HCT116 (cell line): ENCODE measurements around the gene SLC6A2. TPM values are rescaled to one million over a fixed set of nuclear protein-coding genes. Genes with fewer than 3 reads are reported as not detected.

Source experiments
- ATAC-seq: fragments of 200-7000 bp; cut with Tn5 transposase; 2 replicates; pipeline ENCODE4 v1.9.1; 2020; ENCODE audit warnings: mild to moderate bottlenecking, moderate library complexity
- BruUV-seq: library from RNA; stranded (reverse); fragments of 400-500 nt; replicated peaks from 2 replicates; lab custom pipeline; 2021; lab: Mats Ljungman, UMichigan
- CTCF ChIA-PET: fragments of 300-600 bp; sonication (Branson Sonifier 250); formaldehyde crosslinking; loops from one replicate; lab custom pipeline; 2021; ENCODE audit warnings: antibody characterized with exemption; lab: Charles Lee
- POLR2A ChIA-PET: fragments of 300-600, 350-600 bp; sonication (Branson Sonifier 250); formaldehyde crosslinking; loops from one replicate; lab custom pipeline; 2021; ENCODE audit warnings: antibody characterized with exemption; lab: Charles Lee
- RAD21 ChIA-PET, 2 experiments: fragments of 300-600 bp; sonication (Branson Sonifier 250); formaldehyde crosslinking; loops; one replicate each; lab custom pipeline; 2023; ENCODE audit warnings: low total read pairs in 2 of 2; ENCODE audit not compliant: uncharacterized antibody in 2 of 2, unreplicated experiment in 2 of 2, low non-redundant PET in 1 of 2; lab: Charles Lee
- DNase-seq: peaks from one replicate; pipeline ENCODE4 v3.0.0-alpha.2; 2010; ENCODE audit warnings: low read depth, low spot score
- H2AFZ ChIP-seq: fragments of 200-600 bp; shearing (Covaris generic), sonication (generic); 2 replicates; pipeline ENCODE4 v1.6.1; 2017; ENCODE audit warnings: low read depth, mixed run types, mixed read lengths, antibody characterized with exemption, low read length; ENCODE audit not compliant: poor library complexity, severe bottlenecking
- H3K27ac ChIP-seq: 2 replicates; pipeline ENCODE4 v1.5.1; 2012; ENCODE audit warnings: low read depth, low read length
- H3K27me3 ChIP-seq: fragments of 200-600 bp; sonication (generic); 2 replicates; pipeline ENCODE4 v1.6.1; 2016; ENCODE audit warnings: mixed run types, low read length, mixed read lengths; ENCODE audit not compliant: insufficient read depth
- H3K36me3 ChIP-seq, 2 experiments: fragments of 200-500 bp in 1 of 2; fragments of 200-600 bp in 1 of 2; sonication (Bioruptor generic) in 1 of 2; sonication (generic) in 1 of 2; 2 replicates each; pipeline versions ENCODE4 v1.5.1 to v1.6.1; 2014 to 2016; ENCODE audit warnings: low read length in 2 of 2, inconsistent platforms in 1 of 2, mixed read lengths in 1 of 2, mixed run types in 1 of 2; ENCODE audit not compliant: insufficient read depth in 2 of 2, control insufficient read depth in 1 of 2
- H3K4me1 ChIP-seq, 2 experiments: fragments of 200-600 bp in 1 of 2; sonication (generic) in 1 of 2; 2 replicates each; pipeline versions ENCODE4 v1.5.1 to v1.6.1; 2012 to 2017; ENCODE audit warnings: low read length in 2 of 2, inconsistent platforms in 1 of 2, mild to moderate bottlenecking in 1 of 2, mixed read lengths in 1 of 2, mixed run types in 1 of 2, moderate library complexity in 1 of 2; ENCODE audit not compliant: insufficient read depth in 2 of 2, control insufficient read depth in 1 of 2
- H3K4me2 ChIP-seq: fragments of 200-600 bp; sonication (generic); 2 replicates; pipeline ENCODE4 v1.6.1; 2017; ENCODE audit warnings: mixed run types, low read length, mixed read lengths
- H3K4me3 ChIP-seq, 2 experiments: fragments of 200-600 bp in 1 of 2; sonication (generic) in 1 of 2; replicated peaks in 1 of 2; 2 replicates each; pipeline ENCODE4 v1.5.1; 2011 to 2016; ENCODE audit warnings: low read length in 2 of 2, control low read depth in 1 of 2, low read depth in 1 of 2, mild to moderate bottlenecking in 1 of 2, mixed read lengths in 1 of 2, mixed run types in 1 of 2
- H3K79me2 ChIP-seq: fragments of 200-600 bp; sonication (generic); 2 replicates; pipeline ENCODE4 v1.6.1; 2017; ENCODE audit warnings: mild to moderate bottlenecking, mixed run types, low read length, moderate library complexity, mixed read lengths; ENCODE audit not compliant: insufficient read depth
- H3K9ac ChIP-seq: fragments of 200-600 bp; sonication (generic); 2 replicates; pipeline ENCODE4 v1.6.1; 2016; ENCODE audit warnings: low read length, mixed read lengths
- H3K9me2 ChIP-seq: fragments of 200-600 bp; sonication (generic), shearing (Covaris generic); 2 replicates; pipeline ENCODE4 v1.6.1; 2017; ENCODE audit warnings: mixed run types, mild to moderate bottlenecking, moderate library complexity; ENCODE audit not compliant: insufficient read depth
- H3K9me3 ChIP-seq, 2 experiments: fragments of 200-500 bp in 1 of 2; fragments of 200-600 bp in 1 of 2; sonication (Bioruptor generic) in 1 of 2; sonication (generic) in 1 of 2; 2 replicates each; pipeline ENCODE4 v1.6.1; 2014 to 2017; ENCODE audit warnings: low read length in 2 of 2, mixed read lengths in 2 of 2, inconsistent platforms in 1 of 2, low read depth in 1 of 2, mild to moderate bottlenecking in 1 of 2, mixed run types in 1 of 2, moderate library complexity in 1 of 2; ENCODE audit not compliant: control insufficient read depth in 1 of 2, insufficient read depth in 1 of 2
- H4K20me1 ChIP-seq: fragments of 200-600 bp; sonication (generic), shearing (Covaris generic); 2 replicates; pipeline ENCODE4 v1.6.1; 2017; ENCODE audit warnings: mixed run types, mild to moderate bottlenecking, moderate library complexity; ENCODE audit not compliant: insufficient read depth
- CBX3 ChIP-seq: IDR thresholded peaks from 2 replicates; pipeline ENCODE4 v1.6.1; 2012; ENCODE audit warnings: low read depth
- EGR1 ChIP-seq: IDR thresholded peaks from 2 replicates; pipeline ENCODE4 v1.6.1; 2012; ENCODE audit warnings: low read depth
- ELF1 ChIP-seq: IDR thresholded peaks from 2 replicates; pipeline ENCODE4 v1.6.1; 2012; ENCODE audit warnings: low read depth, borderline replicate concordance
- EZH2phosphoT487 ChIP-seq: fragments of 200-600 bp; IDR thresholded peaks from 2 replicates; pipeline ENCODE4 v1.6.1; 2018; ENCODE audit warnings: antibody characterized with exemption, borderline replicate concordance
- JUND ChIP-seq: IDR thresholded peaks from 2 replicates; pipeline ENCODE4 v1.6.1; 2012
- MAX ChIP-seq: IDR thresholded peaks from 2 replicates; pipeline ENCODE4 v1.6.1; 2012
- POLR2A ChIP-seq: IDR thresholded peaks from 2 replicates; pipeline ENCODE4 v1.7.0; 2011; ENCODE audit warnings: borderline replicate concordance; ENCODE audit not compliant: insufficient read depth, insufficient read length; ENCODE audit errors: extremely low read depth
- POLR2AphosphoS5 ChIP-seq: IDR thresholded peaks from 2 replicates; pipeline ENCODE4 v1.6.1; 2011; ENCODE audit warnings: mild to moderate bottlenecking, low read depth, low read length, moderate library complexity
- RAD21 ChIP-seq: IDR thresholded peaks from 2 replicates; pipeline ENCODE4 v1.6.1; 2012; ENCODE audit warnings: low read depth, mild to moderate bottlenecking
- SIN3A ChIP-seq: IDR thresholded peaks from 2 replicates; pipeline ENCODE4 v1.6.1; 2012; ENCODE audit warnings: low read depth
- TCF7L2 ChIP-seq: IDR thresholded peaks from 2 replicates; pipeline ENCODE4 v1.7.0; 2011; ENCODE audit warnings: borderline replicate concordance, inconsistent platforms; ENCODE audit not compliant: insufficient read depth, insufficient read length; ENCODE audit errors: extremely low read depth
- YY1 ChIP-seq: IDR thresholded peaks from 2 replicates; pipeline ENCODE4 v1.6.1; 2011; ENCODE audit warnings: low read length, low read depth, moderate library complexity, mild to moderate bottlenecking; ENCODE audit not compliant: insufficient replicate concordance; ENCODE audit errors: extremely low read depth
- ZBTB33 ChIP-seq: IDR thresholded peaks from 2 replicates; pipeline ENCODE4 v1.6.1; 2011; ENCODE audit warnings: mild to moderate bottlenecking, low read length, moderate library complexity; ENCODE audit not compliant: insufficient replicate concordance; ENCODE audit errors: extremely low read depth
- ZNF274 ChIP-seq: fragments of 200-500 bp; sonication (Bioruptor generic); IDR thresholded peaks from 2 replicates; pipeline ENCODE4 v1.6.1; 2014; ENCODE audit warnings: mild to moderate bottlenecking, low read depth, low read length, inconsistent platforms
- intact Hi-C: fragments of 100-400 bp; cut with micrococcal nuclease; formaldehyde crosslinking; loops from 2 replicates; pipeline ENCODE4 v1.10.0; 2022
- total RNA-seq: library from RNA; stranded (reverse); gene quantifications from one replicate; pipeline ENCODE4 v1.2.1, GENCODE V29; 2021; ENCODE audit not compliant: unreplicated experiment

SLC6A2 gene
- total RNA-seq, 1 experiment from 2014 or later, result not detected

DNA sequence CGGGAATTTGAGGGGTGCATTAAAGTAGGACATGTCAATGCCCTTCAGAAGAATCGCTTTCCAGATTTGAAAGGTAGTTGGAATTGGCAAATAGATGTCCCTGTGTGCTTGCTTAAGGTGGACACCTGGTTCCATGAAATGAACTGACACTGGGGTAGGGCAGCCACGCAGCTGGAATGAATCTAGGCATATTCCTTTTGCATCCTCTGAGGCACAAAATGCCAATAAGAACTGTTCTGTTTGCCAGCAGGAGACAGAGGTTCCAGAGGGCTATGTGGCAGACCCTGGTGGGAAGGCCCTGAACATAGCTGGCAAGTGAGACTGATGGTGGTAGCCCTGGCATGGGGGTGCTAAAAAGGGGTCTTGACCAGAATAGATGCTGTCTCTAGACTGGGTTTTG, 61.5 kb downstream of the SLC6A2 start:
- Histone ChIP-seq H4K20me1 (no peaks in the 10 kb centered on the region), H3K4me3 (no peak overlapping the region), H3K4me2 (no peak overlapping the region), H3K27me3 (peaks cover 64% of the 10 kb centered on the region), H3K79me2 (no peaks in the 10 kb centered on the region), H3K4me1 (no peaks in the 10 kb centered on the region), H2AFZ (no peak overlapping the region), H3K9ac (no peak overlapping the region), H3K36me3 (no peaks in the 10 kb centered on the region), H3K27ac (no peak overlapping the region), H3K9me2 (no peaks in the 10 kb centered on the region), H3K9me3 (no peaks in the 10 kb centered on the region)
- TF ChIP-seq ZBTB33, result no peak
- no peak for TF ChIP-seq POLR2AphosphoS5
- no peak for TF ChIP-seq POLR2A
- no peak for TF ChIP-seq ELF1
- TF ChIP-seq EGR1, result no peak
- no peak for TF ChIP-seq TCF7L2
- no peak for TF ChIP-seq MAX
- TF ChIP-seq CBX3, result no peak
- TF ChIP-seq RAD21, result no peak
- TF ChIP-seq EZH2phosphoT487, result no peak
- TF ChIP-seq YY1, result no peak
- no peak for TF ChIP-seq JUND
- no peak for TF ChIP-seq ZNF274
- no peak for TF ChIP-seq SIN3A
- ATAC-seq, result no peak
- intact Hi-C loops, result no loop called here
- BruUV-seq, result no TSS peak
- no peak for DNase-seq
- CTCF ChIA-PET, result no interaction called here
- RAD21 ChIA-PET, result no interaction called here
- POLR2A ChIA-PET, result no interaction called here
